ENCODE data around the gene HPN.

- TF ChIP-seq CTCF (IDR thresholded peaks at IDR 0.05) (no peak), POLR2A (IDR thresholded peaks at IDR 0.05) (no peak)
Measured at GRCh38 chr19:35006342-35006998, 35.1 kb upstream of the HPN start.

Data from tibial nerve (tissue), 3 donors.